HG02938 (cell line): ENCODE measurements around the gene FAT1.

Experiments used
- ATAC-seq: cut with Tn5 transposase; IDR thresholded peaks from one replicate; pipeline ENCODE4 v1.9.1; 2021; ENCODE audit warnings: mild to moderate bottlenecking, moderate library complexity; ENCODE audit not compliant: unreplicated experiment

The FAT1 gene

DNA sequence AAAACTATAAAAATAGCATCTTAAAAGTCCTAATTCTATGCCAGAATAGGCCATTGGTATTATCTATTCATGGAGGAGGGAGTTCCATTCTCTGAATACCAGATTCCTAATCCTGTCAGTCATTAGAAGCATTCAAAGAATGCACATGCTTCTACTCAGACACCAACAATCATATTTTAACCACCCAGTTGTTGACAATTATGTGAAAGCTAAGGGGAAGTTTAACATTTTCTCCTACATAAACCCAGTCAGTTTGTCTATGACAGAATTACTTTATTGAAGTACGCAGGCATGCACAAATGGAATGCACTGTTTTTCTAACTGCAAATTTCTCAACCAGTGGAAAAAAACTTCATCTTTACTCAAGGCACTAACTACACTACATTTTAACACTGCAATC lies 98.7 kb downstream of the FAT1 start:
- ATAC-seq = no peak

DNA sequence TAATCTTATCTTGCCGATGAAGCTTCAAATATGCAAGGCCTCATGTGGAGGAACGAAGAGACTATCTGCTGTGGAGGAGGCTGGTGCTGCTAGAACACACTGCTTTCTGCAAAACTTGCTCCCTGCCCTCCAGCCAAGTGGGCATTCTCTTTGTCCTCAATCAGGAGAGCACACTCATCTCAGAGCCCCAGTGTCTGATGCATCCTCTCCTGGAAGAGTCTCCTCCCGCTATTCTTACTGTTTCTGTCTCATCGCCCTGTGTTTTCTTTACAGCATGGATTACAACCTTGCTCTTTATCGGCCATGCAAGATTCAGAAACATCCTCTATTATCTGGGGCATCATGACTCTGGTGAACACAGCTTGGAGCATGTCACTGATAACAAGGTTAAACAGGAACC lies 100.1 kb downstream of the FAT1 start:
- ATAC-seq = no peak

DNA sequence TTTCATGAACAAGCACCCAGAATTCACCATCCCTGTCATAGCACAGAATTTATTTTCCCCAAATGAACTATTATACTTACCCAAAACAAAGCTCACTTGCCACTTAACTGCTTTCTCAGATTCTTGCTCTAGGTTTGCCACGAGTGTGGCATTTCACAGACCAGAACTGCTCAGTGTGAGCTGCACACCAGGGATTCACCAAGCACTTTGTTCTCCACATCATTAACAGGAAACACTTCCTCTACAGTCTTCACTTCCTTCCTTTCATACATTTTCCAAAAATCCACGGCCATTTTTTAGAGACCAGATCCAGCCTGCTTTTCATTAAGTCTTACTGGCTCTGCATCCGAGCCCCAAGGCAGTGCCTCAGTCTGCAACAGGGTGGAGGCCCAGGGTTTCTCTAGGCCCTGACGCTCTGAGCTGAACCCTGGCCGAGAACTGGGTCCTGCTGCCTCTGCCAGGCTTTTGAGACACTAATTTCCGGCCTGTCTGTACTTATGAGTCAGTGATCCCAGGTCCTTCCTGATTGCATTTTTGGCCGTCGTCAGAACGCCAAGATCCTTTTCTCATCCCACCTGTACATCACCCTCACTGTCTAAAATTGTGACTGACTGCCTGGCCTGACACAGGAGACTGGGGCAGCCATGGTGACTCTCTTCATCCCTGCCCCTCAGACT lies 100.7 kb downstream of the FAT1 start:
- no peak for ATAC-seq

DNA sequence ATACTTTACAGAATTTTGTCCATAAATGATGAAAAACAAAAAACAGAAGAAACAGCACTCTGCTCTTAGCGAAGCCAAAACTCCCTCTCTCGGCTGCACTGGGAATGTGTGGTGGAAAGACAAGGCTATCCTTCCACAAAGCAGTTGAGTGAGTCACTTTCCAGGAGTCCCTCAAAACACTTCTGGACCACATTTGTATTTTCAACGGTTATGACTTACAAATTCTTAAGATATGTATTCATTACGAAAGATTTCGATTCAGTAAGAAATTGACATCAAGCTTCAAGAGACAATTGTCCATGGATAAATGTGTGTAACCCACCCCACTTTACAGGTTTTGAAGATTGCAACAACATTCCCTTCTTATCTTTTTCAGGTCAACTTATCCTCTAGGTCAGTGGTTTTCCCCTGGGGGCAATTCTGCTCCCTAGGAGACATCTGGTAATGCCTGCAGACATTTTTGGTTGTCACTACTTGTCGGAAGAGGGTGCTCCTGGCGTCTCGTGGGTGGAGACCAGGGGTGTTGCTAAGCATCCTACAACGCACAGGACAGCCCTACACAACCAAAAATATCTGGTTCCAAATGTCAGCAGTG lies 101.6 kb downstream of the FAT1 start:
- no peak for ATAC-seq

DNA sequence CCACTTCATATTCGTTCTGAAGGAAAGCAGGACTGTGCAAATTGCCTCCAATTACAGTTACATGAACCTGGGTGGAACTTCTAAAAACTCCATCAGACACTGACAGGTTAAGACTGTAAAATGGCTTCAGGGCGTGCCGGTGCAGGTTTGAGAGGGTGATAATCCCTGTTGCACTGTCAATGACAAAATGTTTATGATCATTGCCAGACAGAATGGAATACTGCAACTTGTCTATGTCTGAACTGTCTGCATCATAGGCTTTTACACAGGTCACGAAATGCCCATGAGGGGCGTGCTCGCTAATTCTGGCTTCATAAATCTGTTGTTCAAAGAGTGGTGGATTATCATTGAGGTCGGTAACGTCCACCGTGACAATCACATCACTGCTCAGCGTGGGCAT lies 104.6 kb downstream of the FAT1 start:
- ATAC-seq = no peak

DNA sequence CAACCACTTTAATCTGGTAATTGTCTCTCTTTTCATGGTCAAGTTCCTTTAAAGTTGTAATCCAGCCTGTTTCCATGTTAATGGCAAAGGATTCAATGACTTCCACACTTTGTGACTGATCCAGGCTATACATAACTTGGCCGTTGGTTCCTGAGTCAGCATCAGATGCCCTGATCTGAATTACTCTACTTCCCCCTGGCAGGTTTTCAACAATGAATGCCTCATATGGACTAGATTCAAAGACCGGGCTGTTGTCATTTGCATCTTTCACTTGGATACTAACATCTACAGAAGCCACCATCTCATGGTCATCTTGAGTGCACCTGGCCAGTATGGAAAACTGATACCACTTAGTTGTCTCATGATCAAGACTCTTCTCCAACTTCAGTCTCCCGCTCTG lies 105.7 kb downstream of the FAT1 start:
- no peak for ATAC-seq

DNA sequence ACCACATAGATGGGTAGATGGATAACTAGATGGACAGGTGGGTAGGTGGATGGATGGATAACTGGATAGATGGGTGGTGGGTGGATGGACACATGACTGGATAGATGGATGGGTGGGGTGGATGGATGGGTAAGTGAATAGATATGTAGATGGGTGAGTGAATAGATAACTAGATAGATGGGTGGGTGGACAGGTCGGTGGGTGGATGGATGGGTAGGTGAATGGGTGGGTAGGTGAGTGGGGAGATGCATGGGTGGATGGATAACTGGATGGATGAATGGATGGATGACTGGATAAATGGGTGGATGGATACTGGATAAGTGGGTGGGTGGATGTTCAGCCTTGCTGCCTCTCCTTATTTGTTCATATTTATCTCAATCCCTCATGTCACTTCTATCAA lies 116.2 kb downstream of the FAT1 start:
- ATAC-seq = no peak

DNA sequence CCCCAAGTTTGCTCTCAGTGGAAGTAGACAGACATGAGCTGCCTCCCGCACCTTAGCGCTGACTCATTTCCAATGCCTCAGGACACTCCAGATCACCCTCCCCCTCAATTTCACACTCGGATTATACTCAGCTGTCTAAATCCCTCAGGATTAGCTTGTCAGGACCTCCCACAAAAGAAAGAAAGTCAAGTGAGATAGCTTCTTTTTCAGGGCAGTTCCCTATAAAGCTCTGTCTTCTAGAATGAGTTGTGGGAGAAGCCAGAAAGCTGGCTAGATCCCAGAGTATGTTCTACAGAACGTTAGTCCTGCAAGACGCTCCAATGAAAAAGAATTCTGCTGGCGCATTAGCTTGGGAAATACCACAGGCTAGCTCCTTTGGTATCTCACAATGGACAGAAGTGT lies 117.1 kb downstream of the FAT1 start:
- no peak for ATAC-seq

DNA sequence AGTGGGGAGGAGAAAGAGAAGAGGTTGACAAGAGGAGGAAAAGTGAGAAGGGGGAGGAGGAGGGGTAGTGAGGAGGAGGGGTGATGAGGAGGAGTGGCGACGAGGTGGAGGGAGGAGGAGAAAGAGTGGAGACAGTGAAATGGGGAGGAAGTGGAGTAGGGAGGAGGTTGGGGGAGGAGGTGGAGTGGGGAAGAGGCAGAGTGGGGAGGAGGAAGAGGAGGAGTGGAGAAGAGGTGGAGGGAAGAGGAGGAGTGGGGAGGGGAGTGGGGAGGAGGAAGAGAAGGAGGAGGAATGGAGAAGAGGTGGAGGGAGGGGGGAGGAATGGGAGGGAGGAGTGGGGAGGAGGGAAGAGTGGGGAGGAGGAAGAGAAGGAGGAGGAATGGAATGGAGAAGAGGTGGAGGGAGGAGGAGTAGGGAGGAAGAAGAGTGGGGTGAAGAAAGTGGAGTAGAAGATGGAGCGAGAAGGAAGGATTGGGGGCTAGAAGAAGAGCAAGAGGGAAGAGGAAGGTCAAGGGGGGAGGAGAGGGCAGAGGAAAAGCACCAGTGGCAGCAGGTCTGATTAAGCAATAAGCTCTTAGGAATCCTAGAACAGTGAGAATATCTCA lies 118.3 kb downstream of the FAT1 start:
- no peak for ATAC-seq

DNA sequence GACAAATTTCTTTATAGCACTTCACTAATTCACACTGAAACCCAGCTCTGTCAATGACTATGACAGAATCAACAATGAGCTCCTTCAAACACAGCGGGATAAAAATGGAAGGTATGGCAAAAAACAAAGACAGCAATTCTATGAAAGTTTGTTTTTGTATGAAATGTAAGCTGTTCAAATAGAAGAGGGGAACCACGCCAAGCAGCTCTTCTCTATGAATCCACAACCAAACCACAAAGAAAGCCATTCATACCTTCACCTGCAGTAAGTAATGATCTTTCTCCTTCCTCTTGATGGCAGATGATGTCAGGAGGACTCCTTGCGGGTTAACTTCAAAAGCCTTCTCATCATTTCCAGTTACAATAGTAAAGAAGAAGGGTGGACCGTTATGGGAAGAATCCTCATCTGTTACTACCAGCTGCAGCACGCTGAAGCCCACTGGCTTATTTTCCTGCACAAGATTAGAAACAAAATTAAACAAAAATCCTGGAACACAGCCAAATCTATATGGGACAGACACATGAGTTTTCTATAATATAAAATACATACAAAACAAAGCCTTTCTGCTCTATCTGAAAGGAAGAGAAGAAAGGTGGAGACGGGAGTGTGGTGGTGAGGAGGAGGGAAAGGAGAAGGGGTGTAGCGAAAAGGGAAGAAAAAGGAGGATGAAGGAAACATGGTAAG lies 119.4 kb downstream of the FAT1 start:
- no peak for ATAC-seq

DNA sequence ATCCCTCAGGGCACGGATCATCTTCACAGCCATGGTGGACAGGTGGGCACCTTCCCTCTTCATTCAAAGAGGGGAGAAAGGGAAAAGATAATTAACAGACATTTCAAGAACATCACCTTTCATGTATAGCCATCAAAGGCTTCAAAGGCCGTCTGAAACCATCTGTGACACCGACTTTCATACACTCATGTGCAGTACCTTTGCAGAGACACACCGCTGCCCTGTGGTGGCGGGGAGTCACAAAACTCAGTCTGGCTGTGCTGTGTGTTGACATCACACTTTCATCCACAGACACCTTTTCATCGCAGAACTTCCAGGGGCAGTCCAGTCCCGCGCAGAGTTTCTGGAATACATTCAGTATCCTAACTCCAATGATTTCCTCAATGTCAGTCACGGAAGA lies 120.7 kb downstream of the FAT1 start:
- ATAC-seq = no peak

DNA sequence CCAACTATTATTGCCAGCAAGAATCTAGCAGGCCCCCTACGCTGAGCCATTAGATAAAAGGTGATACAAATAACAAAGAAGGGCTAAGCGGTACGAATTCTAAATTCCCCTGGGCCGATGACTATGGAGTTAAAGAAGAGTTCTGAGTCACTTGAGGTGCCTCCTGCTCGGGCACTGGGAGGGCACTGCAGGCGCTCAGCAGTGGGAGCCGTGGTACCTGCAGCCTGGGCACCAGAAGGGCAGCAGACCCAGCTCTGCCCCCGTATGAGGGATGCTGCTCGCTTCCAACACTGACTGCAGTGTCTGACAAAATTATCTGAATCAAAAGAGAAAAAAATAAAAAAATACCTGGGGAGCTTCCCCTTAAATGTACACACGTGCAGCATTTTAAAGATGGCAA lies 124.2 kb downstream of the FAT1 start:
- no peak for ATAC-seq

DNA sequence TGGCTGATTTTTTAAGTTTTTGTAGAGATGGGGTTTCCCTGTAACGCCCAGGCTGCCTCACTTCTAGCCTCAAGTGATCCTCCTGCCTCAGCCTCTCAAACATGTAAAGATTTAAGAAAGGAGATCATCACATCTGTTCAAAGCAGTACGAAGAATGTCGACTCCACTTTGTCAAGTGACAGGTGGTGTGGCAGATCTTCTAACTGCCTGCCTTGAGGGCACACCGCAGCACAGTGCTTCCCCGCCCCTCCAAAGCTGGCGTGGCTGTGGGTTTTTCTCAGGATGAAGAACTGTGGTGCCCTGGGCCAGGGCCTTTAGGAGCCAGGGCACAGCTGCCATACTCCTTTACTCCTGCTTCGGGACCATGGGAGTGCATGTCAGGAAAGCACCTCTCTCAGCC lies 125.0 kb downstream of the FAT1 start:
- no peak for ATAC-seq

DNA sequence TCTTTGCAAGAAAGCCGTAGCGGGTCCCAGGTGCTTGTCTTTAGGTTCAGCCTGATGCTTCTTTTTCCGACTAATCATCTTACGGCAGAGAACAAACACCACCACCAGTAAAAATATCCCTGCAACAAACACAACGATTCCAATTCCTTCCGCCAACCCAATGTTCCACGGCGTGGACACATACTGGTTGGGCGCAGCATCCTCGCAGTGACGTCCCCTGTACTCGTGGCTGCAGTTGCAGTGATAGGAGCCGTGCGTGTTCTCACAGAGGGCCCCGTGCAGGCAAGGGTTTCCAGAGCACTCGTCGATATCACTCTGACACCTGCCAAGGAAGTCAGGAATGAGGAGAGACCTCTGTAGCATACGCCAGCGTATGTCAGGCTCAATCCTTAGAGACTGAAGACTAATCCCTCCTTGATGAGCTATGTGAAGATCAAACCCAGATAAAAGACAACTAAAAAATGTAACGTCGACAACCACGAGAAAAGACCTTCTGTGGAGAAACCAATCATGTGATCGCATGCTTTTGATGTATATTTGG lies 126.7 kb downstream of the FAT1 start:
- ATAC-seq = no peak

DNA sequence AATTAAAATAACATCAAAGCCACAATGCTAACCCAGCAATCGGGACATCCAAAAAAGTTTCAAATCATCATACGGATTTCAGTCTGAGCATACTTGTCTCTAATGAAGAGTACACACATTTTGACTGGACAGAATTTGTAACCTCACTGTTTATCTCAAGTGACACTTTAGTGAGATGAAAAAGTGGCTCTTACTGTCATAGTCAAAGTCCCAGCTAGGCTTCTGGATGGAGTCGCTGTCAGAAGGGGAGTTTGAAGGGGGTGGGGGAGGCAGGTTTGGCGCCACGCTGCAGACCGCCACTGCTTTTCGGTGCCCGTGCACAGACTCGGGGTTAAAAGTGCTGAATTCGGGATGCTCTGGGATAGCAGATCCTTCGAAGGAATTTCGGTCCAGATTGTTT lies 127.3 kb downstream of the FAT1 start:
- no peak for ATAC-seq

DNA sequence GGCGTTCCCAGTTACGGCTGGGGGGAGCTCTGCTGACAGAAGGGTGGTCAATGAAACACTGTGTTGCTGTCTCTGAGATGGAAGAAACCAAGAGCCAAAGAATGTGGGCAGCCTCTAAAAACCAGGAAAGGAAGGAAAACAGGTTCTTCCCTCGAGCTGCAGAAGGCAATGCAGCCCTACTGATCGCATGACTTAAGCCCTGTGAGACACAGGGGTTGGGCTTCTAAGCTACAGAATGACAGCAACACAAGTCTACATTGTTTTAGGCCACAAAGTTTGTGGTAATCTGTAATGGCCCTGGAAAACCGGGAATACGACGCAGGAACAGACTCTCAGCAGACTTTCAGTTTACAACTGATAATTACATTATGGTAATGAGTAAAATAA lies 130.1 kb downstream of the FAT1 start:
- ATAC-seq = no peak

DNA sequence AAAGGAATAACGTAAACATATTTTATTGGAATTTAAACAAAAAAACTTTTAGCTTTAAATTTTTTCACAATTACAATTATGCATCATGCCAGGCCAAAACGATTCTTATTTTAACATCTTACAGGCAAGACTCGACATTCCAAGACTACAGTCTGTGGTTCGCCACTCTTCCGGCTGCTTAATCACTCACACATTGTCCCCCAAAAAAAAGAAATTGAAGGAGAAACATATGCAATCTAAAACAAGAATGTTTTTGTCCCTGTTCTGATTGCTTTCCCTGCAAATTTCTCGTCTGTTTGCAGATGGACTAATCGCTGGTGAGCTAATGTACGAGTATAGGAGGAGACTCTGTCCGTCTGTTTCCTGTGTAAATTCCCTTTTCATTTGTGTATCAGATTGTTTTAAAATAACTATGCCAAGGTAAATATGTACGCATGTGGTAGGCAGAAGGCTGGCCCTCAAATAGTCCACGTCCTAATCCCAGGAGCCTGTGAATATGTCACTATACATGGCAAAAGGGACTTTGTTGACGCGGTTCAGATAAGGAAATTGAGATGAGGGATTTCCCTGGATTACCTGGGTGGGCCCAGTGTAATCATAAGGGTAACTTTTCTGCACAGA lies 130.6 kb downstream of the FAT1 start:
- ATAC-seq = no peak

DNA sequence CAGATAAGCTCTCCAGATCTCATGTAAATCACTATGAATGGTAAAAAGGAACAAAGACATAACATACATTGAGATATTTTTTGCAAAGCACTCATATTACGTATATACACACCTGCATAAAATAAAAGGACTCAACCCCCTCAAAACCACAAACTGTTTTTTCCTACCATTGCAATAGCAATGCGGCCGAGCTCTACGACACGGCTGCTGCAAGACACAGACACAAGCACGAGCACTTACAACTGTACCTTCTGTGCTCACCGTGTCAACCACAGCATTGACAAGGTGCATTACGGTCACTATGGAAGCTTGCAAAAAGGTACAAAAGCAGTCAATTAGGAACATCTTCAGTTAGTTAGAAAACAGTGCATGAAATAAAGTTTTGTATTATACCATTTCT lies 131.2 kb downstream of the FAT1 start:
- ATAC-seq = no peak

DNA sequence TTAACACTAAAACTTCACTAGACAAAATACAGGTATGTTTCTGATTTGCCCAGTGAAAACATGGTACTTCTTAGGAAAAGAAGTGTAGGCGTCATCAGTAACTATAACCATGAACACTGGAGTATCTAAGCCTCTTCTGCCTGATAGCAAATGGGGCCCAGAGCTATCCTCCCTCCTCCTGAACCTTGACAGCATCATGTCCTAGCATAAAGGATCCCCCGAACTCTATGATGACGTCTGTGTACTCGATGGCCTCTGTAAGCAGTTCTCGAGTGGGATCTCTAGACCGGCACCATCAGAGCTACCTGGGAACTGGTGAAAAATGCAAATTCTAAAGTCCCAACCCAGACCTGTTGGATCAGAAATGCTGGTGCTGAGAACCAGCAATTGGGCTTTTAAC lies 132.0 kb downstream of the FAT1 start:
- ATAC-seq = no peak

DNA sequence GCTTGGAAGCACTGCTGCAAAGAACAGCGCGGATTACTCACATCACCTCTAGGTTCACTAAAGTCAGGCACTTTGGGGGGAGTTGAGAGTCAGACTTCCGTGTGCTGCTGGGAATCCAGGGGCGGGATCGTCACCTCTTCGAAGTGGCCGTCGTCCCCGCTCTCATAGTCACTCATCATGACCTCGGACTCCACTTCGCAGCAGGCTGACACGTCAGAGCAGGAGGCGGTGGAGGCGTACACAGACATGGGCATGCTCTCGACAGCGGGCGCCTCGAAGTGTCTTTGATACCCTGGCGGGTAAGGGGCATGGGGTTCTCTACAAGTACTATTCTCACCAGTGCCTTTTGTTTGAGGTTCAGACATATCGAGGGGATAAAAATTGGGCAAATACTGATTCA lies 135.2 kb downstream of the FAT1 start:
- no peak for ATAC-seq

DNA sequence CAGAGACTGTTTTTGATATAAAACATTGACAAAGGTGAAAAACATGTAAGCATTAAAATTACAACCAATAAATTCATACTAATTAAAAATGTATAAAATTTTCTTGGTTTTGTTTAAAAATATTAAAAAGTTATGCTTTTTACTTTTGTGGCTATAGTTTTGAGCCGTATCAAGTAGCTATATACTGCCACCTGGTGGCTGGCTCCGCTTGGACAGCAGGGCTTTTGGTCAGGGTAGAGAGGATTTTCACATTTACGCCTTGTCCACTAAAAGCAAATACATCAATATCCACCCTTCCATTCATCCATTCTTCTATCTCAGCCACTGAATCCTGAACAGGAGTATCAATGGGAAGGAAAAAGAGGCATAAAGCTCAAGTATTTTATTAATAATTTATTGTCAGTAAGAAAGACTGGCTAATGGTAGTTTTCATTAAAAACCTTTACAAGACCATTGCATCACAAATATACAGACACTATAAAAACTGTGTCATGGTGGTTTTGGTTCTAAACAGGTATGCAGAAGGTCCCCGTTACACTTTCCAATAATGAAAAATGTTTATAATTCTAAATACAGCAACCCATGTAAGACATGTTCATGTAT lies 136.1 kb downstream of the FAT1 start:
- ATAC-seq = peak; percentile 75
